ENCODE results near the gene TTC14. TPM values are rescaled to one million over a fixed set of nuclear protein-coding genes. Genes with fewer than 3 reads are reported as not detected.

Gene TTC14
- total and polyA plus RNA-seq, 10 of the 15 experiments (the other 5 are each of a cell fraction or from before 2014, with no cell fraction given), result 14.0 to 81.5 (median 29.4) TPM

DNA sequence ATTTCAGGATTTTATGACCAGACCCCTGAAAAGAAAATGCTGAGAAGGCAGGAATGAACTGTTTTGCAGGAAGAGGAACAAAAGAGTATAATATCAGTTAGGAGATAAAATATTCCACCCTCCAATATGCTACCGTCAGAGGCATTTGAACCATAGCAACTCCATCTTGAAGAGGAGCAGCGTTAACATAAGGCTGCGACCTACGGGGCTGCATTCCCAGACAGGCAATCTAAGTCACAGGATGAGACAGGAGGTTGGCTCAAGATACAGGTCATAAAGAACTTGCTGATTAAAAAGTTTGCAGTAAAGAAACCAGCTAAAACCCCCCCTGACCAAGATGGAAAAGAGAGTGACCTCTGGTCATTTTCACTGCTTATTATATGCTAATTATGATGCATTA is 54.4 kb downstream of the TTC14 start:
- ATAC-seq (no peak), DNase-seq (ENCODE audit: low read depth, low spot score) (no peak), FAIRE-seq (no peak)
- intact Hi-C loops (cut with micrococcal nuclease; ENCODE audit: unreplicated experiment) (no loop called here), in situ Hi-C loops (cut with MboI) (no loop called here)
- Histone ChIP-seq H2AFZ (ENCODE audit: control insufficient read depth, low read depth, low read length) (no peak overlapping the region), H3K36me3 (ENCODE audit: control insufficient read depth in 2 of 2, insufficient read depth in 2 of 2, low read length in 1 of 2) (no peaks in the 10 kb centered on the region), H3K4me2 (ENCODE audit: control insufficient read depth, insufficient read depth) (no peak overlapping the region), H3K9ac (ENCODE audit: control insufficient read depth, insufficient read depth, low read length) (no peak overlapping the region), H3K27me3 (replicated peaks in 1 of 2; ENCODE audit: control insufficient read depth in 2 of 2, insufficient read depth in 2 of 2, low read length in 1 of 2) (no peaks in the 10 kb centered on the region), H3K79me2 (ENCODE audit: control insufficient read depth, insufficient read depth, low read length) (no peaks in the 10 kb centered on the region), H3K4me3 (no peak overlapping the region), H3K27ac (ENCODE audit: control insufficient read depth, insufficient read depth) (no peak overlapping the region), H3K9me3 (replicated peaks; ENCODE audit: control insufficient read depth, insufficient read depth, low read length) (no peaks in the 10 kb centered on the region), H4K20me1 (ENCODE audit: control insufficient read depth, insufficient read depth) (no peaks in the 10 kb centered on the region), H3K4me1 (ENCODE audit: control insufficient read depth, insufficient read depth, low read length) (no peaks in the 10 kb centered on the region)
- TF ChIP-seq ZNF24 (IDR thresholded peaks at IDR 0.05) (no peak), KAT2A (conservative IDR thresholded peaks at IDR 0.05; ENCODE audit: control insufficient read depth, low read depth, low read length) (no peak), SIN3A (IDR thresholded peaks at IDR 0.05; ENCODE audit: low read depth, low read length) (no peak), MTA3 (IDR thresholded peaks at IDR 0.05; ENCODE audit: borderline replicate concordance, low read length) (no peak), ZNF207 (IDR thresholded peaks at IDR 0.05; ENCODE audit: borderline replicate concordance) (no peak), ZNF384 (IDR thresholded peaks at IDR 0.05; ENCODE audit: borderline replicate concordance, low read depth, low read length) (no peak), PML (IDR thresholded peaks at IDR 0.05; ENCODE audit: low read length) (no peak), LARP7 (IDR thresholded peaks at IDR 0.05) (no peak), CHD4 (IDR thresholded peaks at IDR 0.05) (no peak), SMAD5 (IDR thresholded peaks at IDR 0.05; ENCODE audit: low read depth) (no peak), BACH1 (IDR thresholded peaks at IDR 0.05; ENCODE audit: borderline replicate concordance) (no peak)
- TF ChIP-seq, protein P1, sequence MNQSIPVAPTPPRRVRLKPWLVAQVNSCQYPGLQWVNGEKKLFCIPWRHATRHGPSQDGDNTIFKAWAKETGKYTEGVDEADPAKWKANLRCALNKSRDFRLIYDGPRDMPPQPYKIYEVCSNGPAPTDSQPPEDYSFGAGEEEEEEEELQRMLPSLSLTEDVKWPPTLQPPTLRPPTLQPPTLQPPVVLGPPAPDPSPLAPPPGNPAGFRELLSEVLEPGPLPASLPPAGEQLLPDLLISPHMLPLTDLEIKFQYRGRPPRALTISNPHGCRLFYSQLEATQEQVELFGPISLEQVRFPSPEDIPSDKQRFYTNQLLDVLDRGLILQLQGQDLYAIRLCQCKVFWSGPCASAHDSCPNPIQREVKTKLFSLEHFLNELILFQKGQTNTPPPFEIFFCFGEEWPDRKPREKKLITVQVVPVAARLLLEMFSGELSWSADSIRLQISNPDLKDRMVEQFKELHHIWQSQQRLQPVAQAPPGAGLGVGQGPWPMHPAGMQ (IDR thresholded peaks at IDR 0.05; ENCODE audit: borderline replicate concordance), result no peak
- TF ChIP-seq, protein P2, sequence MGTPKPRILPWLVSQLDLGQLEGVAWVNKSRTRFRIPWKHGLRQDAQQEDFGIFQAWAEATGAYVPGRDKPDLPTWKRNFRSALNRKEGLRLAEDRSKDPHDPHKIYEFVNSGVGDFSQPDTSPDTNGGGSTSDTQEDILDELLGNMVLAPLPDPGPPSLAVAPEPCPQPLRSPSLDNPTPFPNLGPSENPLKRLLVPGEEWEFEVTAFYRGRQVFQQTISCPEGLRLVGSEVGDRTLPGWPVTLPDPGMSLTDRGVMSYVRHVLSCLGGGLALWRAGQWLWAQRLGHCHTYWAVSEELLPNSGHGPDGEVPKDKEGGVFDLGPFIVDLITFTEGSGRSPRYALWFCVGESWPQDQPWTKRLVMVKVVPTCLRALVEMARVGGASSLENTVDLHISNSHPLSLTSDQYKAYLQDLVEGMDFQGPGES (IDR thresholded peaks at IDR 0.05), result no peak
- ChIA-PET RAD21 (ENCODE audit: unreplicated experiment) (no interaction called here), SMC1A (ENCODE audit: uncharacterized antibody, unreplicated experiment) (no interaction called here), POLR2A (no interaction called here), CTCF (no interaction called here)
- WGBS (ENCODE audit: insufficient coverage, insufficient replicate concordance, low lambda C conversion rate, missing lambda C conversion rate), result 84% methylated on average over 4 of the region's 4 CpGs
- no TSS peak for BruUV-seq (replicated peaks)
